ENCODE data around the gene FBN1. TPM values are rescaled to one million over a fixed set of nuclear protein-coding genes. Genes with fewer than 3 reads are reported as not detected.
A peak's percentile ranks its signal among the peaks of the same experiment; 100 is the strongest.

Gene FBN1
- total RNA-seq, 1 experiment from 2014 or later, result 6.7 TPM

DNA sequence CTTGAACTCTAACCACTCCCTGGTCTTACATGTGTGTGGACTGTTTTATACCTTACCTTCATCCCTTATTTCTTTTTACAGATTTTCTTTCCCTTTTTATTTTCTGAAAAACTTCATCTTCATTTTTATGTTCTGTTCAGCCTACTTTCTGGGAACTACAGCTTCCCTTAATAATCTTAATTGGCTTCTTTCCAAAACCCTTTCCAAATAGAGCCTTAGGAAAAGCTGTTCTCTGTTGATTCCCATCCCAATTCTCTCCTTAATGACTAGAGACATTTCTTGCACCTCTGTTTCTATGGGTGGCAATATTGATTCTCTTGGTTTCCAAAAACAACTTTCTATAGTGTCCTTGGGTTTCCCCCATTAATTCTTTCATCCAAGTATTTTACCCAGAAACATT is 179.4 kb downstream of the FBN1 start:
- Histone ChIP-seq H4K20me1 (ENCODE audit: low read length) (no peaks in the 10 kb centered on the region), H3K9me3 (ENCODE audit: low read length) (no peaks in the 10 kb centered on the region), H3K4me3 (ENCODE audit: low read length) (no peak overlapping the region), H2AFZ (ENCODE audit: low read length) (no peak overlapping the region), H3K27me3 (ENCODE audit: low read length) (no peaks in the 10 kb centered on the region), H3K4me1 (ENCODE audit: insufficient read depth, low read length) (peaks cover 27% of the 10 kb centered on the region), H3K9ac (ENCODE audit: low read length) (no peak overlapping the region), H3F3A (ENCODE audit: low read length, unreplicated experiment) (no peaks in the 10 kb centered on the region), H3K9me2 (replicated peaks; ENCODE audit: low read length) (no peaks in the 10 kb centered on the region), H3K36me3 (ENCODE audit: low read depth, low read length) (no peaks in the 10 kb centered on the region), H3K79me2 (ENCODE audit: low read length) (no peaks in the 10 kb centered on the region), H3K27ac (ENCODE audit: low read length) (no peak overlapping the region), H3K4me2 (ENCODE audit: low read length) (no peak overlapping the region)
- ChIA-PET POLR2A (ENCODE audit: unreplicated experiment) (no interaction called here), CTCF (no interaction called here)
- intact Hi-C loops (cut with micrococcal nuclease), result loop anchor here (10.0 kb wide), 1 partner anchor 179 kb away; the partner anchor contains the start of gene FBN1
- no TSS peak for BruUV-seq (replicated peaks)
- DNase-seq (no peak), ATAC-seq (no peak)
- TF ChIP-seq, protein P1, sequence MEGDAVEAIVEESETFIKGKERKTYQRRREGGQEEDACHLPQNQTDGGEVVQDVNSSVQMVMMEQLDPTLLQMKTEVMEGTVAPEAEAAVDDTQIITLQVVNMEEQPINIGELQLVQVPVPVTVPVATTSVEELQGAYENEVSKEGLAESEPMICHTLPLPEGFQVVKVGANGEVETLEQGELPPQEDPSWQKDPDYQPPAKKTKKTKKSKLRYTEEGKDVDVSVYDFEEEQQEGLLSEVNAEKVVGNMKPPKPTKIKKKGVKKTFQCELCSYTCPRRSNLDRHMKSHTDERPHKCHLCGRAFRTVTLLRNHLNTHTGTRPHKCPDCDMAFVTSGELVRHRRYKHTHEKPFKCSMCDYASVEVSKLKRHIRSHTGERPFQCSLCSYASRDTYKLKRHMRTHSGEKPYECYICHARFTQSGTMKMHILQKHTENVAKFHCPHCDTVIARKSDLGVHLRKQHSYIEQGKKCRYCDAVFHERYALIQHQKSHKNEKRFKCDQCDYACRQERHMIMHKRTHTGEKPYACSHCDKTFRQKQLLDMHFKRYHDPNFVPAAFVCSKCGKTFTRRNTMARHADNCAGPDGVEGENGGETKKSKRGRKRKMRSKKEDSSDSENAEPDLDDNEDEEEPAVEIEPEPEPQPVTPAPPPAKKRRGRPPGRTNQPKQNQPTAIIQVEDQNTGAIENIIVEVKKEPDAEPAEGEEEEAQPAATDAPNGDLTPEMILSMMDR (conservative IDR thresholded peaks at IDR 0.05; ENCODE audit: low read depth, low read length), result no peak
- TF ChIP-seq EZH2phosphoT487 (IDR thresholded peaks at IDR 0.05; ENCODE audit: borderline replicate concordance, low read length), result no peak
- no peak for TF ChIP-seq EZH2 (IDR thresholded peaks at IDR 0.05; ENCODE audit: low read length, unreplicated experiment)

DNA sequence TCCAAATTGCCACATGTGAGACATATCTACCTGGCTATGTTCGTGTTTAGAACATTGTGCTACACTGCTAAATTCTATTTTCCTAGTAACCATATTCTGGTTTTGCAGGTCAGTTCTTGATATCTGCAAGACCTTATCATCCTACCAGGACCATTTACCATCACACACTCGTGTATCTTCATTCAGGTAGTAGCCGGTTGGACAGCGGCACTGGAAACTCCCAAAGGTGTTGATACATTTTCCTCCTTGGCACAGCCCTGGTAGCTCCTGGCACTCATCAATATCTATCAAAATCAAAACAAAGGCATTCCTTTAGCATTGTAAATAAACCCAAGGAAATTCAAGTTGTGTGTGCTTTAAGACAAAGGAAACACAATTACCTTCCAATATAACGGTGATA is 180.1 kb downstream of the FBN1 start:
- POLR2A ChIA-PET (ENCODE audit: unreplicated experiment), result no interaction called here
- H3K4me2 ChIP-seq (ENCODE audit: low read length), result no peak overlapping the region
- H2AFZ ChIP-seq (ENCODE audit: low read length), result no peak overlapping the region
- no peaks in the 10 kb centered on the region for H3K9me3 ChIP-seq (ENCODE audit: low read length)
- H3K27ac ChIP-seq (ENCODE audit: low read length), result no peak overlapping the region
- no peak overlapping the region for H3K9ac ChIP-seq (ENCODE audit: low read length)
- H3K4me3 ChIP-seq (ENCODE audit: low read length), result no peak overlapping the region
- ATAC-seq, result no peak
- H3K79me2 ChIP-seq (ENCODE audit: low read length), result no peaks in the 10 kb centered on the region
- peaks cover 33% of the 10 kb centered on the region for H3K4me1 ChIP-seq (ENCODE audit: insufficient read depth, low read length)
- H3F3A ChIP-seq (ENCODE audit: low read length, unreplicated experiment), result no peaks in the 10 kb centered on the region
- intact Hi-C loops (cut with micrococcal nuclease), result loop anchor here (10.0 kb wide), 1 partner anchor 179 kb away; the partner anchor contains the start of gene FBN1
- no peaks in the 10 kb centered on the region for H3K27me3 ChIP-seq (ENCODE audit: low read length)
- TF ChIP-seq, protein P1 (conservative IDR thresholded peaks at IDR 0.05; ENCODE audit: low read depth, low read length), result no peak
- no peak for TF ChIP-seq EZH2 (IDR thresholded peaks at IDR 0.05; ENCODE audit: low read length, unreplicated experiment)
- TF ChIP-seq EZH2phosphoT487 (IDR thresholded peaks at IDR 0.05; ENCODE audit: borderline replicate concordance, low read length), result no peak
- CTCF ChIA-PET, result no interaction called here
- H4K20me1 ChIP-seq (ENCODE audit: low read length), result no peaks in the 10 kb centered on the region
- BruUV-seq (replicated peaks), result no TSS peak
- no peaks in the 10 kb centered on the region for H3K9me2 ChIP-seq (replicated peaks; ENCODE audit: low read length)
- no peaks in the 10 kb centered on the region for H3K36me3 ChIP-seq (ENCODE audit: low read depth, low read length)
- no peak for DNase-seq

DNA sequence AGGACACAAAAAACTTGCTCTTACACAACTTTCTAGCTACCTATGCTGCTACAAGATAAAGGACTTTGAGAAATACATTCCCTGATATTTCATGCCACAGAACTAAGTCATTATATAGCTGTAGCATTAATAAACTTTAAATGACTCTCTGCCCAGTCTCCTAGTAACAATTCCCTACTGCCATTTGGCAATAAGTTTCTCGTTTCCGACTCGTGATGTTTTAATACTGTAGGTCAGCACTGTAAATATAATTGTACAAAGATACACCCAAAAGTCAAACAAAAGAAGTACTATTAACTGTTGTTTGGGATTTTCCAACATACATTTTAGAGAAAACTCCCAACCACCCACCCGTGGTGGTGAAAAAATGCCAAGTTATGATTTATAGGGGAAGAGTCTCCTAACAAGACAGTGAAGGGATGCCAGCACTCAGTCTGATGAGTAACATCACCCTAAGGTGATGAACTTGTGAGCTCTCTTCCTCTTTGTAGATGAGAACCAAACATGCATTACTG is 182.1 kb downstream of the FBN1 start:
- Histone ChIP-seq H3K9me2 (replicated peaks; ENCODE audit: low read length) (no peaks in the 10 kb centered on the region), H3K27ac (ENCODE audit: low read length) (peak overlapping the region; percentile 94), H3K4me3 (ENCODE audit: low read length) (peak overlapping the region; percentile 17; the same call in 1 of the 2 replicates), H2AFZ (ENCODE audit: low read length) (no peak overlapping the region; the same call in 1 of the 2 replicates), H3K9ac (ENCODE audit: low read length) (peak overlapping the region; percentile 65), H3K9me3 (ENCODE audit: low read length) (no peaks in the 10 kb centered on the region), H3K36me3 (ENCODE audit: low read depth, low read length) (no peaks in the 10 kb centered on the region), H3F3A (ENCODE audit: low read length, unreplicated experiment) (peaks cover 4% of the 10 kb centered on the region), H4K20me1 (ENCODE audit: low read length) (no peaks in the 10 kb centered on the region), H3K4me2 (ENCODE audit: low read length) (peak overlapping the region; percentile 71), H3K27me3 (ENCODE audit: low read length) (no peaks in the 10 kb centered on the region), H3K79me2 (ENCODE audit: low read length) (no peaks in the 10 kb centered on the region), H3K4me1 (ENCODE audit: insufficient read depth, low read length) (peaks cover 51% of the 10 kb centered on the region)
- TF ChIP-seq EZH2 (IDR thresholded peaks at IDR 0.05; ENCODE audit: low read length, unreplicated experiment), result no peak
- TF ChIP-seq, protein P1 (conservative IDR thresholded peaks at IDR 0.05; ENCODE audit: low read depth, low read length), result no peak
- TF ChIP-seq EZH2phosphoT487 (IDR thresholded peaks at IDR 0.05; ENCODE audit: borderline replicate concordance, low read length), result no peak
- no TSS peak for BruUV-seq (replicated peaks)
- peak; percentile 78 for ATAC-seq
- DNase-seq, result peak; percentile 89
- intact Hi-C loops (cut with micrococcal nuclease), result loop anchor here (1.0 to 10.0 kb wide), 4 partner anchors 14 to 181 kb away; partner anchors contain the start of gene FBN1
- POLR2A ChIA-PET (ENCODE audit: unreplicated experiment), result interaction anchor here (0.5 to 0.6 kb wide), 2 partner anchors 11 to 68 kb away, joined by 3 to 6 read pairs; no protein-coding TSS in a partner anchor
- CTCF ChIA-PET, result no interaction called here
